HG03378 (cell line): ENCODE data around the gene ACTN3.
"Not testable (repeated sequence)": the region's sequence is repeated elsewhere in the genome, so short reads cannot be mapped to it uniquely, and the experiment has no call there.

ENCODE experiments used
- ATAC-seq: cut with Tn5 transposase; IDR thresholded peaks from one replicate; pipeline ENCODE4 v1.9.1; 2021; ENCODE audit warnings: mild to moderate bottlenecking, moderate library complexity; ENCODE audit not compliant: unreplicated experiment

Gene ACTN3

GRCh38 chr11:66546368-66546965 is at the start of gene ACTN3:
TSS of gene ACTN3 (plus strand) at chr11:66546903. CDS start at chr11:66546938, 35 bp downstream.
- no peak for ATAC-seq

- ATAC-seq: no peak
Observed at GRCh38 chr11:66497206-66497605, 49.5 kb upstream of the ACTN3 start.

- no peak for ATAC-seq
Observed at GRCh38 chr11:66498506-66498905, 48.2 kb upstream of the ACTN3 start.

- no peak for ATAC-seq
Observed at GRCh38 chr11:66505276-66505816, 41.4 kb upstream of the ACTN3 start.

GRCh38 chr11:66509131-66509561 is 37.6 kb upstream of the ACTN3 start:
- ATAC-seq: no peak

GRCh38 chr11:66510271-66510989 is 36.3 kb upstream of the ACTN3 start, which contains the start of gene BBS1:
TSS of gene BBS1 (plus strand) at chr11:66510635. CDS start at chr11:66510660, 25 bp downstream.
- peak; percentile 69 for ATAC-seq

- ATAC-seq: no peak
Observed at GRCh38 chr11:66510990-66511339, 35.7 kb upstream of the ACTN3 start.

- no peak for ATAC-seq
Observed at GRCh38 chr11:66523611-66524010, 23.1 kb upstream of the ACTN3 start.

- no peak for ATAC-seq
Observed at GRCh38 chr11:66524304-66525040, 22.2 kb upstream of the ACTN3 start.

GRCh38 chr11:66529069-66529468 is 17.6 kb upstream of the ACTN3 start:
- ATAC-seq: no peak

GRCh38 chr11:66529655-66530054 is 17.0 kb upstream of the ACTN3 start:
- no peak for ATAC-seq

GRCh38 chr11:66530927-66531709 is 15.6 kb upstream of the ACTN3 start:
- ATAC-seq: no peak

- ATAC-seq: no peak
Observed at GRCh38 chr11:66531841-66532240, 14.9 kb upstream of the ACTN3 start.

- ATAC-seq: no peak
Observed at GRCh38 chr11:66532784-66533183, 13.9 kb upstream of the ACTN3 start.

GRCh38 chr11:66539170-66539869 is 7.4 kb upstream of the ACTN3 start:
- ATAC-seq: no peak

GRCh38 chr11:66539870-66540213 is 6.9 kb upstream of the ACTN3 start:
- no peak for ATAC-seq

- ATAC-seq: not testable (repeated sequence)
Observed at GRCh38 chr11:66540598-66540997, 6.1 kb upstream of the ACTN3 start.

GRCh38 chr11:66541892-66542291 is 4.8 kb upstream of the ACTN3 start:
- ATAC-seq: no peak

GRCh38 chr11:66542362-66542761 is 4.3 kb upstream of the ACTN3 start:
- ATAC-seq: no peak
